IMR-90 (cell line): ENCODE data around the gene DOCK2. TPM values are rescaled to one million over a fixed set of nuclear protein-coding genes. Genes with fewer than 3 reads are reported as not detected.

ENCODE experiments used
- ATAC-seq: fragments of 200-7000 bp; cut with Tn5 transposase; 2 replicates; pipeline ENCODE4 v1.9.1; 2020; ENCODE audit warnings: low read depth, mild to moderate bottlenecking, moderate library complexity
- BruUV-seq: library from RNA; stranded (reverse); fragments of 400-500 nt; replicated peaks from 2 replicates; lab custom pipeline; 2021; lab: Mats Ljungman, UMichigan
- CTCF ChIA-PET: fragments of 300-600 bp; formaldehyde crosslinking; extraction: SDS; loops from one replicate; lab custom pipeline; 2021; ENCODE audit warnings: antibody characterized with exemption; lab: Yijun Ruan, JAX
- POLR2A ChIA-PET: fragments of 300-600 bp; sonication (Branson Sonifier 250); formaldehyde crosslinking; loops from one replicate; lab custom pipeline; 2022; ENCODE audit warnings: antibody characterized with exemption; ENCODE audit not compliant: unreplicated experiment; lab: Charles Lee
- DNase-seq: peaks from one replicate; pipeline ENCODE4 v3.0.0; 2013
- H2AFZ ChIP-seq: replicated peaks from 2 replicates; pipeline ENCODE3; 2013; ENCODE audit warnings: low read length, mild to moderate bottlenecking; ENCODE audit not compliant: poor library complexity
- H2AK5ac ChIP-seq: 2 replicates; pipeline ENCODE4 v1.6.1; 2013; ENCODE audit warnings: low read depth, low read length, inconsistent platforms
- H2AK9ac ChIP-seq: replicated peaks from 2 replicates; pipeline ENCODE3; 2013; ENCODE audit warnings: mild to moderate bottlenecking, low read depth, low read length, moderate library complexity; ENCODE audit not compliant: poor library complexity
- H2BK120ac ChIP-seq: 2 replicates; pipeline ENCODE4 v1.6.1; 2013; ENCODE audit warnings: low read depth, low read length, inconsistent platforms
- H2BK15ac ChIP-seq: 3 replicates; pipeline ENCODE4 v1.6.1; 2013; ENCODE audit warnings: low read depth, low read length, inconsistent platforms
- H2BK20ac ChIP-seq: 2 replicates; pipeline ENCODE4 v1.6.1; 2013; ENCODE audit warnings: low read depth, mild to moderate bottlenecking, inconsistent platforms, low read length, moderate library complexity
- H2BK5ac ChIP-seq: 2 replicates; pipeline ENCODE4 v1.6.1; 2013; ENCODE audit warnings: mild to moderate bottlenecking, low read depth, low read length, inconsistent platforms; ENCODE audit not compliant: poor library complexity, severe bottlenecking
- H3K14ac ChIP-seq: replicated peaks from 2 replicates; pipeline ENCODE4 v1.6.1; 2013; ENCODE audit warnings: low read depth, low read length, inconsistent platforms
- H3K18ac ChIP-seq: 2 replicates; pipeline ENCODE4 v1.6.1; 2013; ENCODE audit warnings: low read depth, low read length, control low read depth
- H3K23ac ChIP-seq: 2 replicates; pipeline ENCODE4 v1.6.1; 2013; ENCODE audit warnings: low read depth, low read length, inconsistent platforms
- H3K27ac ChIP-seq: 2 replicates; pipeline ENCODE4 v1.5.1; 2013; ENCODE audit warnings: mild to moderate bottlenecking, control low read depth, low read length; ENCODE audit not compliant: insufficient read depth
- H3K27me3 ChIP-seq: 2 replicates; pipeline ENCODE4 v1.6.1; 2013; ENCODE audit warnings: low read length; ENCODE audit not compliant: control insufficient read depth, insufficient read depth
- H3K36me3 ChIP-seq: 2 replicates; pipeline ENCODE4 v1.6.1; 2013; ENCODE audit warnings: low read length, mixed read lengths; ENCODE audit not compliant: control insufficient read depth, insufficient read depth
- H3K4ac ChIP-seq: 2 replicates; pipeline ENCODE4 v1.6.1; 2013; ENCODE audit warnings: low read depth, low read length, inconsistent platforms
- H3K4me1 ChIP-seq: 2 replicates; pipeline ENCODE4 v1.6.1; 2013; ENCODE audit warnings: low read length, mixed read lengths; ENCODE audit not compliant: control insufficient read depth, insufficient read depth
- H3K4me2 ChIP-seq: 2 replicates; pipeline ENCODE4 v1.6.1; 2013; ENCODE audit warnings: low read depth, mild to moderate bottlenecking, control low read depth, low read length, moderate library complexity
- H3K4me3 ChIP-seq: 2 replicates; pipeline ENCODE4 v1.5.1; 2013; ENCODE audit warnings: low read depth, mild to moderate bottlenecking, control low read depth, low read length, moderate library complexity; ENCODE audit not compliant: insufficient read depth
- H3K56ac ChIP-seq: 2 replicates; pipeline ENCODE4 v1.6.1; 2013; ENCODE audit warnings: low read length, inconsistent platforms; ENCODE audit not compliant: insufficient read depth; ENCODE audit errors: extremely low read depth
- H3K79me1 ChIP-seq, 2 experiments: 2 replicates each; pipeline ENCODE4 v1.6.1; 2013; ENCODE audit warnings: low read length in 2 of 2, inconsistent platforms in 1 of 2, low read depth in 1 of 2
- H3K9ac ChIP-seq: 2 replicates; pipeline ENCODE4 v1.6.1; 2013; ENCODE audit warnings: low read depth, low read length, control low read depth
- H3K9me1 ChIP-seq: 2 replicates; pipeline ENCODE4 v1.6.1; 2013; ENCODE audit warnings: low read length, inconsistent platforms; ENCODE audit not compliant: insufficient read depth
- H3K9me3 ChIP-seq: 2 replicates; pipeline ENCODE4 v1.6.1; 2013; ENCODE audit warnings: low read length; ENCODE audit not compliant: control insufficient read depth, insufficient read depth
- H4K20me1 ChIP-seq: 2 replicates; pipeline ENCODE4 v1.6.1; 2013; ENCODE audit warnings: low read length, inconsistent platforms; ENCODE audit not compliant: insufficient read depth
- H4K5ac ChIP-seq: 2 replicates; pipeline ENCODE4 v1.6.1; 2013; ENCODE audit warnings: mild to moderate bottlenecking, low read depth, low read length, control low read depth
- H4K8ac ChIP-seq, 2 experiments: 2 replicates each; pipeline ENCODE4 v1.6.1; 2013; ENCODE audit warnings: low read depth in 2 of 2, low read length in 2 of 2, control low read depth in 1 of 2, inconsistent platforms in 1 of 2
- H4K91ac ChIP-seq: 2 replicates; pipeline ENCODE4 v1.6.1; 2013; ENCODE audit warnings: low read depth, low read length, inconsistent platforms; ENCODE audit not compliant: insufficient read depth
- BHLHE40 ChIP-seq: fragments of 150-350 bp; IDR thresholded peaks from 2 replicates; pipeline ENCODE4 v1.6.1; 2016; ENCODE audit warnings: mild to moderate bottlenecking, low read depth, low read length
- CHD1 ChIP-seq: IDR thresholded peaks from 2 replicates; pipeline ENCODE4 v1.6.1; 2012; ENCODE audit warnings: low read depth, low read length, improper control_type of control experiment
- MAFK ChIP-seq: IDR thresholded peaks from 2 replicates; pipeline ENCODE4 v1.6.1; 2012; ENCODE audit warnings: low read depth, low read length, improper control_type of control experiment
- MAZ ChIP-seq: IDR thresholded peaks from 2 replicates; pipeline ENCODE4 v1.6.1; 2012; ENCODE audit warnings: low read depth, mild to moderate bottlenecking, low read length, improper control_type of control experiment, moderate library complexity, borderline replicate concordance
- MXI1 ChIP-seq: IDR thresholded peaks from 2 replicates; pipeline ENCODE4 v1.6.1; 2012; ENCODE audit warnings: low read depth, mild to moderate bottlenecking, low read length, moderate library complexity, borderline replicate concordance
- POLR2A ChIP-seq: IDR thresholded peaks from 2 replicates; pipeline ENCODE4 v1.6.1; 2012; ENCODE audit warnings: mild to moderate bottlenecking, low read depth, low read length
- USF2 ChIP-seq: fragments of 150-350 bp; IDR thresholded peaks from 2 replicates; pipeline ENCODE4 v1.6.1; 2017; ENCODE audit warnings: mild to moderate bottlenecking, antibody characterized with exemption, low read length, low read depth
- WGBS, 2 experiments: methylation state at CpG; one replicate each; pipeline versions ENCODE4 v1.1.5 to v1.1.7; 2013; ENCODE audit warnings: missing lambda C conversion rate in 2 of 2; ENCODE audit not compliant: insufficient read length in 1 of 2; ENCODE audit errors: extremely low coverage in 2 of 2; 5-methylcytosine and 5-hydroxymethylcytosine counted together
- dilution Hi-C: fragments of 300-500 bp; cut with HindIII; formaldehyde crosslinking; loops from one replicate; pipeline ENCODE4 v1.14.3; 2018; ENCODE audit warnings: low sequenced_read_pairs; ENCODE audit not compliant: unreplicated experiment
- in situ Hi-C: fragments of 300-500 bp; cut with MboI; formaldehyde crosslinking; loops from 3 replicates; pipeline ENCODE4 v1.14.3; 2019; ENCODE audit warnings: low sequenced_read_pairs, inconsistent platforms, mixed read lengths
- intact Hi-C: fragments of 100-400 bp; cut with micrococcal nuclease; formaldehyde crosslinking; loops from 2 replicates; pipeline ENCODE4 v1.10.0; 2022
- polyA plus RNA-seq, 3 experiments: library from polyadenylated mRNA; depleted of rRNA; stranded (reverse); fragments of >200 nt; gene quantifications; 2 replicates each; pipeline ENCODE4 v1.2.3, GENCODE V29; 2012; ENCODE audit warnings: low replicate concordance in 1 of 3
- total RNA-seq: library from RNA; depleted of rRNA; stranded (reverse); fragments of >200 nt; gene quantifications from 2 replicates; pipeline ENCODE4 v1.2.3, GENCODE V29; 2012

Gene DOCK2
- total and polyA plus RNA-seq, 2 of the 4 experiments (the other 2 are of a cell fraction) = 0.72 to 3.0 TPM

GRCh38 chr5:169970911-169971765 is 334.1 kb downstream of the DOCK2 start:
- peak overlapping the region; percentile 92 for H2AK5ac ChIP-seq
- H3K4me1 ChIP-seq = peaks cover 11% of the 10 kb centered on the region
- no peak for TF ChIP-seq CHD1
- no peak for TF ChIP-seq MAFK
- peak; percentile 96 for TF ChIP-seq BHLHE40
- no peak; the same call in 1 of the 2 replicates for TF ChIP-seq POLR2A
- TF ChIP-seq USF2 = 0 out of 2 replicates have a peak, but pooled peaks have one; percentile 33
- TF ChIP-seq MXI1 = no peak
- peak; percentile 10; the same call in 1 of the 2 replicates for TF ChIP-seq MAZ
- peak overlapping the region; percentile 89 for H2BK15ac ChIP-seq
- H3K14ac ChIP-seq = peak overlapping the region; percentile 96
- intact Hi-C loops (no loop called here), dilution Hi-C loops (no loop called here), in situ Hi-C loops (no loop called here)
- POLR2A ChIA-PET = interaction anchor here (0.6 to 1.5 kb wide), 2 partner anchors 18 to 25 kb away, joined by 4 to 12 read pairs; no protein-coding TSS in a partner anchor
- H4K5ac ChIP-seq = peak overlapping the region; percentile 97
- WGBS, 2 experiments = 20% methylated on average over 5 of the region's 8 CpGs; no CpG with 5 or more reads in 1 of the 2 experiments
- H2BK20ac ChIP-seq = peak overlapping the region; percentile 91
- H2BK120ac ChIP-seq = peak overlapping the region; percentile 97
- H3K27me3 ChIP-seq = no peaks in the 10 kb centered on the region
- peak overlapping the region; percentile 96 for H3K23ac ChIP-seq
- no peaks in the 10 kb centered on the region for H3K9me3 ChIP-seq
- H3K4me2 ChIP-seq = peak overlapping the region; percentile 64
- peak overlapping the region; percentile 69 for H2AFZ ChIP-seq
- peak overlapping the region; percentile 88 to 89 for H4K8ac ChIP-seq
- peak overlapping the region; percentile 91 for H3K18ac ChIP-seq
- H3K79me1 ChIP-seq = peaks cover 39 to 75% of the 10 kb centered on the region in 2 experiments
- H3K56ac ChIP-seq = peak overlapping the region; percentile 87
- peaks cover 20% of the 10 kb centered on the region for H3K9me1 ChIP-seq
- BruUV-seq = no TSS peak
- H3K4me3 ChIP-seq = no peak overlapping the region
- peak overlapping the region; percentile 78 for H3K27ac ChIP-seq
- peak overlapping the region; percentile 93 for H4K91ac ChIP-seq
- no peaks in the 10 kb centered on the region for H3K36me3 ChIP-seq
- CTCF ChIA-PET = interaction anchor here (0.6 to 2.6 kb wide), 6 partner anchors 9 to 1543 kb away, joined by 3 to 24 read pairs (median 4); partner anchors contain the start of gene INSYN2B
- DNase-seq (peak; percentile 82), ATAC-seq (peak; percentile 84)
- no peaks in the 10 kb centered on the region for H4K20me1 ChIP-seq
- H3K4ac ChIP-seq = peak overlapping the region; percentile 95
- H2AK9ac ChIP-seq = peak overlapping the region; percentile 49
- H2BK5ac ChIP-seq = peak overlapping the region; percentile 78
- H3K9ac ChIP-seq = peak overlapping the region; percentile 53; the same call in 1 of the 2 replicates
